BLaER1 (cell line): ENCODE results near the gene MGAT4B.
"Not testable (repeated sequence)": the region's sequence is repeated elsewhere in the genome, so short reads cannot be mapped to it uniquely, and the experiment has no call there.

Experiments used
- H3K27ac ChIP-seq: shearing (Covaris generic); formaldehyde crosslinking; 2 replicates; pipeline ENCODE4 v1.8.1; 2022
- H3K27me3 ChIP-seq: shearing (Covaris generic); formaldehyde crosslinking; 2 replicates; pipeline ENCODE4 v1.8.1; 2022
- H3K36me3 ChIP-seq: shearing (Covaris generic); formaldehyde crosslinking; 2 replicates; pipeline ENCODE4 v1.8.1; 2022
- H3K4me1 ChIP-seq: shearing (Covaris generic); formaldehyde crosslinking; 2 replicates; pipeline ENCODE4 v1.8.1; 2022
- H3K4me2 ChIP-seq: shearing (Covaris generic); formaldehyde crosslinking; 2 replicates; pipeline ENCODE4 v1.8.1; 2022
- H3K4me3 ChIP-seq: shearing (Covaris generic); formaldehyde crosslinking; 2 replicates; pipeline ENCODE4 v1.8.1; 2022
- H3K9ac ChIP-seq: shearing (Covaris generic); formaldehyde crosslinking; 2 replicates; pipeline ENCODE4 v1.8.1; 2022
- H3K9me3 ChIP-seq: shearing (Covaris generic); formaldehyde crosslinking; 2 replicates; pipeline ENCODE4 v1.8.1; 2022
- H4K20me1 ChIP-seq: shearing (Covaris generic); formaldehyde crosslinking; 2 replicates; pipeline ENCODE4 v1.8.1; 2022
- Cebpa-rat ChIP-seq: shearing (Covaris generic); IDR thresholded peaks from 2 replicates; pipeline ENCODE4 v1.8.1; 2022

The MGAT4B gene

DNA sequence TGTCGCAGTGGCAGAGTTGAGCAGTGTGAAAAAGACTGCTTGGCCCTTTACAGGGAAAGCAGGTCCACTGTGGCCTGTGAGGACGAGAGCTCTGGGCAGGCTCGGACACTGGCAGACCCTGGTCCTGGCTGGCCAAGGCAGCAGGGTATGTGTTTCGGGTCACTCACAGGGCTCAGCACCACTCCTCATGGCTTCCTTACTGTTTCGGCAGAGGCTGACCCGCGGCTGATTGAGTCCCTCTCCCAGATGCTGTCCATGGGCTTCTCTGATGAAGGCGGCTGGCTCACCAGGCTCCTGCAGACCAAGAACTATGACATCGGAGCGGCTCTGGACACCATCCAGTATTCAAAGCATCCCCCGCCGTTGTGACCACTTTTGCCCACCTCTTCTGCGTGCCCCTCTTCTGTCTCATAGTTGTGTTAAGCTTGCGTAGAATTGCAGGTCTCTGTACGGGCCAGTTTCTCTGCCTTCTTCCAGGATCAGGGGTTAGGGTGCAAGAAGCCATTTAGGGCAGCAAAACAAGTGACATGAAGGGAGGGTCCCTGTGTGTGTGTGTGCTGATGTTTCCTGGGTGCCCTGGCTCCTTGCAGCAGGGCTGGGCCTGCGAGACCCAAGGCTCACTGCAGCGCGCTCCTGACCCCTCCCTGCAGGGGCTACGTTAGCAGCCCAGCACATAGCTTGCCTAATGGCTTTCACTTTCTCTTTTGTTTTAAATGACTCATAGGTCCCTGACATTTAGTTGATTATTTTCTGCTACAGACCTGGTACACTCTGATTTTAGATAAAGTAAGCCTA lies 29.8 kb upstream of the MGAT4B start:
- 0 out of 2 replicates have a peak overlapping the region, but pooled peaks have one; percentile 1 for H3K27ac ChIP-seq
- H3K4me3 ChIP-seq, result no peak overlapping the region
- peaks cover 95% of the 10 kb centered on the region for H3K36me3 ChIP-seq
- peaks cover 36% of the 10 kb centered on the region; the same call in 1 of the 2 replicates for H4K20me1 ChIP-seq
- H3K27me3 ChIP-seq, result no peaks in the 10 kb centered on the region
- H3K4me1 ChIP-seq, result peaks cover 4% of the 10 kb centered on the region; the same call in 1 of the 2 replicates
- H3K9me3 ChIP-seq, result peaks cover 10% of the 10 kb centered on the region
- no peak overlapping the region for H3K4me2 ChIP-seq
- H3K9ac ChIP-seq, result 0 out of 2 replicates have a peak overlapping the region, but pooled peaks have one; percentile 10
- no peak for TF ChIP-seq Cebpa-rat

DNA sequence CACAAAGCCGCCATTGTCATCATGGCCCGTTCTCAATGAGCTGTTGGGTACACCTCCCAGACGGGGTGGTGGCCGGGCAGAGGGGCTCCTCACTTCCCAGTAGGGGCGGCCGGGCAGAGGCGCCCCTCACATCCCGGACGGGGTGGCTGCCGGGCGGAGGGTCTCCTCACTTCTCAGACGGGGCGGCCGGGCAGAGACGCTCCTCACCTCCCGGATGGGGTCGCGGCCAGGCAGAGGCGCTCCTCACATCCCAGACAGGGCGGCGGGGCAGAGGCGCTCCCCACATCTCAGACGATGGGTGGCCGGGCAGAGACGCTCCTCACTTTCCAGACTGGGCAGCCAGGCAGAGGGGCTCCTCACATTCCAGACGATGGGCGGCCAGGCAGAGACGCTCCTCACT lies 28.2 kb upstream of the MGAT4B start:
- H3K27me3 ChIP-seq, H3K4me2 ChIP-seq, H3K4me1 ChIP-seq, H3K9ac ChIP-seq, H3K4me3 ChIP-seq, H3K27ac ChIP-seq: not testable (repeated sequence)
- Histone ChIP-seq H3K36me3 (peaks cover 95% of the 10 kb centered on the region), H4K20me1 (peaks cover 36% of the 10 kb centered on the region; the same call in 1 of the 2 replicates), H3K9me3 (peaks cover 19% of the 10 kb centered on the region)

DNA sequence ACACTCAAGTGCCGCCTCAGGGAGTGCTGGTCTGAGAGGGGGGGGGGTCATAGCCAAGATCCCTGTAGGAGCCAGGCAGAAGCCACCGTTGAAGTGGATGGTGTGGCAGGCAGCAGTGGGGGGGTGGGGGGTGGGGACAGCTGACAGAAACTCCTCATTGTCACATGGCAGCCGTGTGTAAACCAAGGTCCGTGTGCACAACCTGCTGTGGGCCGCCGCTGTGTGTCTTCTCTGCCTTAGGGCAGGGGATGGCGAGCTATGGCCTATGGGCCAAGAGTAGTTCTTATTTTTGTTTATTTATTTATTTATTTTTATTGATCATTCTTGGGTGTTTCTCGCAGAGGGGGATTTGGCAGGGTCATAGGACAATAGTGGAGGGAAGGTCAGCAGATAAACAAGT lies 27.5 kb upstream of the MGAT4B start:
- TF ChIP-seq Cebpa-rat, result no peak
- H4K20me1 ChIP-seq, result peaks cover 36% of the 10 kb centered on the region; the same call in 1 of the 2 replicates
- no peaks in the 10 kb centered on the region for H3K27me3 ChIP-seq
- H3K4me1 ChIP-seq, result peaks cover 4% of the 10 kb centered on the region; the same call in 1 of the 2 replicates
- peaks cover 95% of the 10 kb centered on the region for H3K36me3 ChIP-seq
- H3K27ac ChIP-seq, result no peak overlapping the region
- no peak overlapping the region for H3K4me3 ChIP-seq
- peaks cover 25% of the 10 kb centered on the region for H3K9me3 ChIP-seq
- no peak overlapping the region for H3K4me2 ChIP-seq
- no peak overlapping the region for H3K9ac ChIP-seq

- TF ChIP-seq Cebpa-rat, result no peak
- H3K27ac ChIP-seq, result no peak overlapping the region
Measured at GRCh38 chr5:179833709-179834070, 27.0 kb upstream of the MGAT4B start.

GRCh38 chr5:179833056-179833708 lies 26.5 kb upstream of the MGAT4B start:
- H3K4me1 ChIP-seq, result peaks cover 4% of the 10 kb centered on the region; the same call in 1 of the 2 replicates
- peaks cover 27% of the 10 kb centered on the region for H3K9me3 ChIP-seq
- H4K20me1 ChIP-seq, result peaks cover 36% of the 10 kb centered on the region; the same call in 1 of the 2 replicates
- TF ChIP-seq Cebpa-rat, result no peak
- no peak overlapping the region for H3K27ac ChIP-seq
- no peak overlapping the region for H3K9ac ChIP-seq
- H3K27me3 ChIP-seq, result no peaks in the 10 kb centered on the region
- H3K4me3 ChIP-seq, result no peak overlapping the region
- peaks cover 95% of the 10 kb centered on the region for H3K36me3 ChIP-seq
- H3K4me2 ChIP-seq, result no peak overlapping the region

More at GRCh38 chr5:179833709-179834070, 27.0 kb upstream of the MGAT4B start:
- Histone ChIP-seq H3K27me3 (no peaks in the 10 kb centered on the region), H3K9ac (no peak overlapping the region), H4K20me1 (peaks cover 36% of the 10 kb centered on the region; the same call in 1 of the 2 replicates), H3K36me3 (peaks cover 95% of the 10 kb centered on the region), H3K9me3 (peaks cover 27% of the 10 kb centered on the region), H3K4me3 (no peak overlapping the region), H3K4me1 (peaks cover 4% of the 10 kb centered on the region; the same call in 1 of the 2 replicates), H3K4me2 (no peak overlapping the region)

- H3K36me3 ChIP-seq, result peaks cover 95% of the 10 kb centered on the region
- H3K4me1 ChIP-seq, result peaks cover 13% of the 10 kb centered on the region; the same call in 1 of the 2 replicates
- H4K20me1 ChIP-seq, result peaks cover 35% of the 10 kb centered on the region
- no peak overlapping the region for H3K4me3 ChIP-seq
- no peaks in the 10 kb centered on the region for H3K27me3 ChIP-seq
- H3K9ac ChIP-seq, result no peak overlapping the region
- no peak overlapping the region for H3K27ac ChIP-seq
- no peak overlapping the region for H3K4me2 ChIP-seq
- TF ChIP-seq Cebpa-rat, result no peak
- peaks cover 27% of the 10 kb centered on the region for H3K9me3 ChIP-seq
Measured at GRCh38 chr5:179832039-179832745, 25.5 kb upstream of the MGAT4B start.

DNA sequence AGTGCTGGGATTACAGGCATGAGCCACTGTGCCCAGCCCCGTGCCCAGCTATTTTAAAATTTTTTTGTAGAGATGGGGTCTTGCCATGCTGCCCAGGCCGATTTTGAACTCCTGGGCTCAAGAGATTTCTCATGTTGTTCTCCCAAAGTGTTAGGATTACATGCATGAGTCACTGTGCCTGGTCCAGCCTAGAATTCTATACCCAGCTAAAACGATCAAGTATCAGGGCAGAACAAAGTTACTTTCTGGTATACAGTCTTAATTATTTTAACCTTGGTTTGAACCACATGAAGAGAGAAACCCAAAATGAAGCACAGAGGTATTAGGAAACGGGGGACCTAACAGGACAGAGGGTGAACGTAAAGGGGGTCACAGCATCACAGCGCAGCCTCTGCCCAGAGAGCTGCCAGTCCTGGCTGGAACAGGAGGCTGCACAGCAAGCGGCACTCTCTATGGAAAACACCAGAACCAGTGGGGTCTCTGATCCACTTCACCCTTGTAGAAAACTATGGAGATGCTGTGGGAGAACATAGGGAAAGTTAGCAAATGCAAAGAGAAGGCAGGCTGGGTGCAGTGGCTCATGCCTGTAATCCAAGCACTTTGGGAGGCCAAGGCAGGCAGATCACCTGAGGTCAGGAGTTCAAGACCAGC lies 24.3 kb upstream of the MGAT4B start:
- Histone ChIP-seq H3K4me2 (no peak overlapping the region), H3K9me3 (peaks cover 27% of the 10 kb centered on the region), H3K36me3 (peaks cover 95% of the 10 kb centered on the region), H3K27me3 (no peaks in the 10 kb centered on the region), H4K20me1 (peaks cover 31% of the 10 kb centered on the region), H3K27ac (no peak overlapping the region), H3K4me3 (no peak overlapping the region), H3K4me1 (peaks cover 13% of the 10 kb centered on the region; the same call in 1 of the 2 replicates), H3K9ac (no peak overlapping the region)
- no peak for TF ChIP-seq Cebpa-rat

- no peak overlapping the region for H3K4me3 ChIP-seq
- H3K27ac ChIP-seq, result no peak overlapping the region
- no peaks in the 10 kb centered on the region for H3K27me3 ChIP-seq
- TF ChIP-seq Cebpa-rat, result no peak
- H3K9ac ChIP-seq, result no peak overlapping the region
- no peak overlapping the region for H3K4me2 ChIP-seq
- H3K36me3 ChIP-seq, result peaks cover 97% of the 10 kb centered on the region
- peaks cover 41% of the 10 kb centered on the region for H4K20me1 ChIP-seq
- peaks cover 13% of the 10 kb centered on the region; the same call in 1 of the 2 replicates for H3K4me1 ChIP-seq
- H3K9me3 ChIP-seq, result peaks cover 27% of the 10 kb centered on the region
Measured at GRCh38 chr5:179829732-179830435, 23.2 kb upstream of the MGAT4B start.
